ENCODE results near the gene BORCS5.

The BORCS5 gene

GRCh38 chr12:12353807-12354206 is 3.1 kb upstream of the BORCS5 start:
- DNase-seq (ENCODE audit: low read depth): no peak

GRCh38 chr12:12356467-12356895 is 397 bp upstream of the BORCS5 start:
- DNase-seq (ENCODE audit: low read depth): no peak

DNA sequence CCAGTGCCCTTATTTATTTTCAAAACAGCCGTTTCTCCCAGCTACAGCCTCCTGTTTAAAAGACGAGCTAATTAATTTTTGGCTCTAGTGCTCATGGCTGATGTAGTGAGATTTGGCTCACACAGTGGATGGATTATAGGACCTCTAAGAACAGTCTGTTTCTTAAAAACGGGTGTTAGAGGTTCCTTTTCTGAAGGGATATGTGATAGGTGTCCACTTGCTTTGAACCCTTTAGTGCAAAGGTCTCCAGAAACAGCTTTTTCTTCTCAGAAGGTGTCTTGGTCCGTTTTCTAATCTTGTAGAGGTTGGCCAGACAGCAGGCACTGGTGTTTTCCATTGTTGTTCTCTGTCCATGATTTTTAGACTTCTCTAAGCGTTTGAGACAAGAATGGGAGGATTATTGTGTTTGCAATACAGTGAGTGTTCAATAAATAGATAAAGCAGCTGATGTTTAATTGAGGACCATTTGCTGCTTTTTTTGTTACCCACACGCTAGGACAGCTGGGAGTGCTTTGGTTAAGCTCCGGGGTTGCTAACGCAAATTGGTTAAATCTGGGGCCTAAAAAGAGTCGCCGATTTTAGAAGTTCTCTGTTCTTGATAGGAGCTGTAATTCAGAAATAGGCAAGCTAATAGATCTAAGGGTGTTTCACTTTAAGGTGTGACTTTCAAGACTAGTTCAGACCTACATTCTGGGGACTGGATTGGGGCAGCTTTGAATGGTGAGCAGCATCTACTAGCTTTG is 1.0 kb downstream of the BORCS5 start:
- no peak for DNase-seq (ENCODE audit: low read depth)

GRCh38 chr12:12358528-12358927 is 1.6 kb downstream of the BORCS5 start:
- no peak for DNase-seq (ENCODE audit: low read depth)

GRCh38 chr12:12364787-12365445 is 8.0 kb downstream of the BORCS5 start:
- no peak for DNase-seq (ENCODE audit: low read depth)

DNA sequence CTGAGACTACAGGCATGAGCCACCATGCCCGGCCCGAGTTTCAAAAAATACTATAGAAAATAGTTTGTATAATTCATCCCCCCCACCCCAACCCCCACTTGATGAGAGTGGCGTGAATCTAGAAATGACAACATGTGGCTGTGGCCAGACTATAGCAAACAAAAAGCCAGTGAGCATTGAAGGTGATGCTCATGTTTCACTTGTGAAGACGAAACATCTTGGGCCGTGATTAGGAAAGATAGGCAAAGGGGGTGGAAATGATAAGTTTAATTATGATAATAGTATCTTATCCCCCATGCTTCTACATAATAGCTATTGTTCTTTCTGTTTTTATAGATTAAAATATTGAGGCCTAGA is 8.5 kb downstream of the BORCS5 start:
- no peak for DNase-seq (ENCODE audit: low read depth)

- DNase-seq (ENCODE audit: low read depth): no peak
These were observed 9.1 kb downstream of the BORCS5 start for GRCh38 chr12:12365931-12366431.

- DNase-seq (ENCODE audit: low read depth): no peak
These were observed 10.0 kb downstream of the BORCS5 start for GRCh38 chr12:12366701-12367481.

DNA sequence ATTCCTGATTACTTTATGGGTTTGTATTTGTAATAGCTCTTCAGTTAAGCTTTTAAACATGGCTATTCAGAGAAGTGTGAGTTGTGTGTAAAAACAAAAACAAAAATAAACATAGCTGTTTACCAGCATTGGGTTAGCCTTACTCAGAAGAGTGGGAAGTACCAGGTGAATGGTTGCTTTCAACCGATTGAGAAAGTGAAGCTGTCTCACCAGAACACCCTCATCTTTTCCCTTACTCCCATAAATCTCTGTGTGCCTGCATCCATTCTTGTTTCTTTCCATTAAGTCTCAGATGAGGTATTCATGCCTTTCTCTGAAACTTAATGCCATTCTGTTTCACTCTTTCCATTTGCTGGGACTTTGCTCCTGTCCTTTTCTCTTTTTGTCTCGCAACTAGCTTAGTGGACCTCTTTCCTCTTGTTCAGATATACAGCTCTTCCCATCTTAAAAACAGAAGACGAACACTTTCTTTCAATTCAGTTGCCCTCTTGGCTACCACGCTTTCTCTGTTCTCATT is 10.7 kb downstream of the BORCS5 start:
- no peak for DNase-seq (ENCODE audit: low read depth)

- no peak for DNase-seq (ENCODE audit: low read depth)
These were observed 16.3 kb downstream of the BORCS5 start for GRCh38 chr12:12372946-12373722.

DNA sequence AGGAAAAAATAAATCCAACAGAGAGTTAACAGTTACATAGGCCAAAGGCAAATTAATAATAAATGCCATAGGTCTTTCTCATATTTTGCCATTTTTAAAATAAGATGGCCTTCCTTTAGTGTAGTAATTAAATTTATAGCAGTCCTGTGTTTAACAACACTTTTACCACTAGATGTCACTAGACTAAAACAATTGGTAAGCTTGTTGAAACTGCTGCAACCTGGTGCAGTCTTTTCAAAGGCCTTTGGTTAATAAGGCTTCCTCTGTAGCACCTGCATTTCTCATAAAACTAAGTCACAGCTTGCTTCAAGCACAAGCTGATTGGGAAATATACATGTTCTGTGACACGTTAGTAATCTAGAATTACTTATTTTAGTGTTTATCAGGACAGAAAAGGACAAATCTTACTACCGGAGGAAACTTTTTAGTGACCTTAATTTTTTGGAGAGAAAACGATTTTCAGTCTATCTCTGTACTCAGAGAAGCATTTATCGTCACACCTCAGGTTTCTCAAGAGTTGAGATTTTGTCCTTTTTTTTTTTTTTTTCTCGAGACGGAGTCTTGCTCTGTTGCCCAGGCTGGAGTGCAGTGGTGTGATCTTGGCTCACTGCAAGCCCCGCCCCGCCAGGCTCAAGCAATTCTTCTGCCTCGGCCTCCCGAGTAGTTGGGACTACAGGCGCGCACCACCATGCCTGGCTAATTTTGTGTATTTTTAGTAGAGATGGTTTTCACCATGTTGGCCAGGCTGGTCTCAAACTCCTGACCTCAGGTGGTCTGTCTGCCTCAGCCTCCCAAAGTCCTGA is 20.0 kb downstream of the BORCS5 start:
- peak; percentile 27 for DNase-seq (ENCODE audit: low read depth)

DNA sequence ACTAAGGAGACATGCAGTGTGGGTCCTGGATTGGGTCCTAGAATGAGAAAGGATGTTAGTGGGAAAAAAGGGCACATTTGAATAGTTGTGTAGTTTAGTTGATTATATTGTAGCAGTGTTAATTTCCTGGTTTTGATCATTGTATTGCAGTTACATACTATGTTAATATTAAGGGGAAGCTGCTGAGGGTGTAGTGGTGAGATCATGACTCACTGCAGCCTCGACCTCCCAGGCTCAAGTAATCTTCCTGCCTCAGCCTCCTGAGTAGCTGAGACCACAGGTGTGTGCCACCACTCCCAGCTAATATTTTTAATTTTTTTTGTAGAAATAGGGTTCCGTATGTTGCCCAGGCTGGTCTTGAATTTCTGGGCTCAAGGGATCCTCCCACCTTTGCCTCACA is 21.7 kb downstream of the BORCS5 start:
- no peak for DNase-seq (ENCODE audit: low read depth)

GRCh38 chr12:12379831-12380730 is 23.2 kb downstream of the BORCS5 start:
- no peak for DNase-seq (ENCODE audit: low read depth)

DNA sequence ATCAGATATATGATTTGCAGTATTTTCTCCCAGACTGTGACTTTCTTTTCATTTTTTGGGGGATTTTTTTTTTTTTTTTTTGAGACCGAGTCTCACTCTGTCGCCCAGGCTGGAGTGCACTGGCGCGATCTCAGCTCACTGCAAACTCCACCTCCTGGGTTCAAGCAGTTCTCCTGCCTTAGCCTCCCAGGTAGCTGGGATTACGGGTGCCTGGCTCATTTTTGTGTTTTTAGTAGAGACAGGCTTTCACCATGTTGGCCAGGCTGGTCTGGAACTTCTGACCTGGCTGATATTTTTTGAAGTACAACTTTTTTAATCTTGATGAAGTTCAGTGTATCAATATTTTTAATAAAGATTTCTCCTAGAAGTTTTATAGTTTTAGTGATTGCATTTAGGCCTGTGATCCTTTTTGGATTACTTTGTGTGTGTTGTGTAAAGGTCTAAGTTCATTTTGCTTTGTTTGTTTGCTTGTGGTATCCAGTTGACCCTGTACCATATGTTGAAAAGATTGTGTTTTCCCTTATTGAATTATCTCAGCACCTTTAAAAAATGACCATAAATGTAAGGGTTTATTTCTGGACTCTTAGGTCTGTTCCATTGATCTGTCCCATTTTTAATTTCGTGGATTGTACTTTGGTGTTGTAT is 24.2 kb downstream of the BORCS5 start:
- no peak for DNase-seq (ENCODE audit: low read depth)

DNA sequence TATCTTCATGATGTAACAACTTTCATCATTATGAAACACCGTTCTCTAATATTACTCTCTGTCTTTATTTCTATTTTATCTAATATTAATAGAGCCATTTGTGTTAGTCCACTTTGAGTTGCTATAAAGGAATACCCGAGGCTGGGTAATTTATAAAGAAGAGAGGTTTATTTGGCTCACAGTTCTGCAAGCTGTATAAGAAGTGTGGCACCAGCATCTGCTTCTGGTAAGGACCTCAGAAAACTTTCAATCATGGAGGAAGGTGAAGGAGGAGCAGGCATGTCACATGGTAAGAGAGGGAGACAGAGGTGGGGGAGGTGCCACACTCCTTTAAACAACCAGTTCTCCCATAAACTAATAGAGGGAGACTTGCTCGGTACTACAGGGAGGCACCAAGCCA is 25.1 kb downstream of the BORCS5 start:
- DNase-seq (ENCODE audit: low read depth): no peak

GRCh38 chr12:12384571-12385340 is 27.9 kb downstream of the BORCS5 start:
- DNase-seq (ENCODE audit: low read depth): no peak

DNA sequence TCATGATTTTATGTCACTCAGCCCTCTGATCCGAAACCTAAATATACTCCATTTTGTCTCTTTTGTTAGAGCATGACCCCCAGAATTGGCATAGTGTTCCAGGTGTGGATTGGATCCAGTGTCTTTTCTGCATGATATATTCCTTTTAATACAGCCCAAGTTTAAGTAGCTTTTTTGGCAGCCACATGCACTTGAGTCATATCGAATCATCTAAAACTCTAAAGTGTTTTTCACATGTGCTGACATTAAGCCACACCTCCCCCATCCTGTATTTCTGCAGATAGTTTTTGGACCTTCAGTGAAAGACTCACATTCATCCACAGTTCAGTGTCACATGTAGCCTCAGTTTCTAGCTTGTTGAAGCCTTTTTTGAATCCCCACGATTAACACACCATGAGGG is 30.6 kb downstream of the BORCS5 start:
- DNase-seq (ENCODE audit: low read depth): no peak

DNA sequence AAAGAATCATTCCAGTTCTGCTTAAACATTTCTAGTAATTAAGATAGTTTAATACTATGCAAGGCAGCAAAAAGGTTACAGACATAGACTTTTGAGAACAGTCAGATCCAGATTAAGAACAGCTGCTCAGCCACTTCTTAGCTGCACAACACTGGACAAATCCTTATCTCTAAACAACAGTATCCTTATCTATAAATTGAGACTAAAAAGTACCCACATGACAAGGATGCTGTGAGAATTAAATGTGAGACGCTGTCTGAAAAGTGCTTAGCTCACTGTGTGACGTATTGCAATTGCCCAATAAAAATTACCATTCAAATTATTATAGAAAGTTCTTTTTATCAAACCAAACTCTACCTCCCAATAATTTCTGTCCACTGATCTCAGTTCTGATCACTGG is 35.5 kb downstream of the BORCS5 start:
- no peak for DNase-seq (ENCODE audit: low read depth)

DNA sequence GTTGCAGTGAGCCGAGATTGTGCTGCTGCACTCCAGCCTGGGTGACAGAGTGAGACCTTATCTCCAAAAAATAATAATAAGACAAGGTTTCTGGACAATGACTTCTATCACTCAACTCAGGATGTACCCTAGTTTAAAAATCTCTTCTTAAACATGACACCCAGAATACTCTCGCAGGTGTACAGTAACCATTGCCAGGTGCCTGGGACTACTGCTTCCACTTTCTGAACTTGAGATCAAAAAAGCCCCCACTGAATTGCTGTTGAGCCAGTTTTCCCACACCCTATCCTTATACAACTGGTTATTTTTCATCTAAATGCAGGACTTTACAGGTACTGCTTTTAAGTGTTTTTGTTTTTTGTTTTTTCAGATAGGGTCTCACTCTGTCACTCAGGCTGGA is 36.3 kb downstream of the BORCS5 start:
- no peak for DNase-seq (ENCODE audit: low read depth)

All from GM04503 (cell line).